HuH-7.5 (cell line): ENCODE measurements around the gene NFKBIE.

Experiments
- DNase-seq: peaks from one replicate; pipeline ENCODE4 v3.0.0; 2011; ENCODE audit warnings: low spot score

NFKBIE gene

GRCh38 chr6:44297063-44298038 lies 32.0 kb upstream of the NFKBIE start:
- DNase-seq = no peak

- no peak for DNase-seq
Measured at GRCh38 chr6:44294832-44295791, 29.8 kb upstream of the NFKBIE start.

GRCh38 chr6:44292661-44293365 lies 27.5 kb upstream of the NFKBIE start:
- no peak for DNase-seq

GRCh38 chr6:44291841-44292240 lies 26.5 kb upstream of the NFKBIE start:
- DNase-seq = no peak

GRCh38 chr6:44289726-44290260 lies 24.4 kb upstream of the NFKBIE start:
- DNase-seq = no peak

GRCh38 chr6:44286747-44287146 lies 21.4 kb upstream of the NFKBIE start:
- DNase-seq = no peak

GRCh38 chr6:44286285-44286565 lies 20.9 kb upstream of the NFKBIE start:
- no peak for DNase-seq

- no peak for DNase-seq
Measured at GRCh38 chr6:44285552-44286284, 20.4 kb upstream of the NFKBIE start.

- no peak for DNase-seq
Measured at GRCh38 chr6:44284867-44285266, 19.5 kb upstream of the NFKBIE start.

- no peak for DNase-seq
Measured at GRCh38 chr6:44284121-44284520, 18.8 kb upstream of the NFKBIE start.

- DNase-seq = no peak
Measured at GRCh38 chr6:44278774-44279697, 13.7 kb upstream of the NFKBIE start.

- no peak for DNase-seq
Measured at GRCh38 chr6:44278315-44278714, 13.0 kb upstream of the NFKBIE start.

- DNase-seq = no peak
Measured at GRCh38 chr6:44277763-44278162, 12.4 kb upstream of the NFKBIE start.

GRCh38 chr6:44276667-44277640 lies 11.6 kb upstream of the NFKBIE start:
- DNase-seq = no peak

- DNase-seq = no peak
Measured at GRCh38 chr6:44275749-44276648, 10.6 kb upstream of the NFKBIE start.

GRCh38 chr6:44275271-44275748 lies 10.0 kb upstream of the NFKBIE start:
- no peak for DNase-seq

- DNase-seq = no peak
Measured at GRCh38 chr6:44273617-44274016, 8.3 kb upstream of the NFKBIE start.
